ENCODE measurements around the gene DNASE1L2.
"Not testable (repeated sequence)": the region's sequence is repeated elsewhere in the genome, so short reads cannot be mapped to it uniquely, and the experiment has no call there.

DNASE1L2 gene

DNA sequence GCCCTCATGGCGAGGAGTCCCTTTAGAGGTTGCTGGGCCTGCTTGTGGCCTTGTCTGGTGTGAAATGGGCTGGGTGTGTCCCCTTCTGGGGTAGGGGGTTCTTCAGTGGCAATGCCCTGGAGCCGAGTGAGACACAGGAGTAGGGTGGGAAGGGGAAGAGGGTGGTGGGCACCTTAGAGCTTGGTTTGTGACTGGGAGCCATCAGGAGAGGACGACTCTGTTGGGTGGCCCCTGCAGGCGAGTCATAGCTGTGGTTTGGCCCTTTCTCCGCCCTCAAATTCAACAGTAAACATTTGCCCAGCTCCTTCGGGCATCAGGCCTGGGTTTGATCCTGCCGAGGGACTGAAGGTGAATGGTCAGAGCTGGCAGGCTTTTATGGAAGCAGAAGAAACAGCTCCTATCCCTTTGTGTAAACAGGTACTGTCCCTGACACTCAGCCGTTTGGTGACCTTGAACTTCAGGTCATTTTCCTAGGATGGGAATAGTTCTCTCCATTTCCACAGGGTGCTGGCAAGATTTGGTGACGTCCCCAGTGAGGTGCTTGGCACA is 9.9 kb upstream of the DNASE1L2 start:
- DNase-seq = no peak

- DNase-seq = no peak
Observed at GRCh38 chr16:2226918-2227317, 9.3 kb upstream of the DNASE1L2 start.

DNA sequence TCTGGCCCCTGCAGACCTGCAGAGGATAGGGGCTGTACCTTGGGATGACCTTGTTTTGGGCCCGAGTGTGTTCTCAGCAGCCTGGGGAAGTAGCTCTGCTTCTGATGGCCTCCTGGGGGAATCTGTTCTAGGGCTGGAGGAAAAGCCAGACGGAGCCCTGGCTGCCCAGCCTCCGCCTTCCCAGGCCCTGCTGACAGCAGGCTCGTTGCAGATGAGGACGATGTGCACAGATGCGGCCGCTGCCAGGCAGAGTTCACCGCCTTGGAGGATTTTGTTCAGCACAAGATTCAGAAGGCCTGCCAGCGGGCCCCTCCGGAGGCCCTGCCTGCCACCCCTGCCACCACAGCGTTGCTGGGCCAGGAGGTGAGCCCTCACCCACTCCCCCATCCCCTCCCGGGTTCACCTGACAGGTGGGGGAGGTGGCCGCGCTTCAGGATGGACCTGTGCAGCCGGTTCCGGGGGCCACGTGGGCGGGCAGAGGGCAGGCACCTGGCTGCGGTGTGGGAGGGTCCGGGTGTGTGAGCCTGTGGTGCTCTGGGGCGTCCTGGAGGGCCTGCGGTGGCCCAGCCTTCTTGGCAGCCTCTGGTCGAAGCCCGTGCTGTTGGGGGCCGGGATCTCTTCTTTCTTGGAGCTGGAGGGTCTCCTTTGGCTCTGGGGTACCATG is 8.0 kb upstream of the DNASE1L2 start:
- DNase-seq = no peak

GRCh38 chr16:2229091-2229490 is 7.2 kb upstream of the DNASE1L2 start:
- DNase-seq = no peak

- no peak for DNase-seq
Observed at GRCh38 chr16:2229632-2230250, 6.5 kb upstream of the DNASE1L2 start.

DNA sequence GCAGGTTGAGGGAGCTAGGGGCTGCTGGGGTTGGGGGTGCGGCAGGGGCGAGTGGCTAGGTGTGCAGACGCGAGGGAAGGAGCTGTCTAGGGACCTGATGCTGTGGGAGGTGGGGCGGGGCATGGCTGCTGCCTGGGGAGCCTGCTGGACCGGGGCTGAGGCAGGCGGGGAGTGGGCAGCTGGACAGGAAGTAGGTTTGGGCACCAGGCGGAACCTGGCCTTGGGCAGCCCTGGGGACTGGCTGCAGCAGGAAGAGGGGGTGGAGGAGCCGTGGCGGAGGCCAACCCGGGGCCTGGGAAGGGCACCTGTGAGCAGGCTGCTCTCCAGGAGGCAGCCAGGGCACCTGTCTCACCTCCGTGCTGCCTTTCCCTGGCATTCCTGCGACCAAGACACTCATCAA is 5.9 kb upstream of the DNASE1L2 start:
- DNase-seq = no peak

DNA sequence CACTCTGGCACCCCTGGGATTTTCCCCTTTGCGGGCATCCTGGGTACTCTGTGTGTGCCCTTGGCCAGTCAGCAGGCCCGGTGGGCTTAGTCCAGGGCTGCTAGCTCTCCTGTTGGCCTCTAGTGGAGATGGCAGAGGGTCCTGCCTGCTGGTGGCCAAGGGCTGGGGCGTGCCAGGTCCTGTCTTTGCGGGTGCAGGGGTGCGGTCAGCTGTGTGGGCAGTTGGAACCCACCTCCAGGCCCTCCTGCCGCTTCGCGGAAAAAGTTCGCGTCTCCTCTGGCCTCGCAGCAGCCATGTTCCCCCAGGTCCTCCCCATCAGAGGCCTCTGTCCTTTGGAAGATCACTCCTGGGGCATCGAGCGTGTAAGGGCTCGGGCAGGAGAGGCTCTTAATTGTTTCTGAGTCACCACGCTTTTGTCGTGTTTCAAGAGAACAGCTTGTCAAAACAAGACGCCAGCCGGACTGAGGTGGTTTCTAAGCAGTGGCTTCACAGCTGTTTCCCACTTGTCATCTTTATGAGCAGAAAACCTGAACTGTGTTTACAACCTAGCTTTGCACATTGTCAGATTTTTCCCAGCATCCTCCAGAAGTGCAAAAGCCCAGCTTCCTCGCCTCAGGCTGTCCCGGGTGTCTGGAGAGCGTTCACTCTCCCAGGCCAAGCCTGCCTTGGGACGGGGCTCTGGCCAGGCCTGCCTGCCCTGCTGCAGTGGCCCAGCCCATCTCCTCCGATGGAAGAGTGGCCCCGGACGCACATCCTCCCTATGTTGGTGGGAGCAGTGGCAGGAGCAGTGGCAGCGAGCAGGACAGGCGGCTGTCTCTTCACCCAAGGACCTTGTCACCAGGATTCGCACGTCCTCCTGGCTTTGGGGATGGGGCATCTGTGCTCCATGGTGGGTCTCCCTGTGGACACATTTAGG is 5.0 kb upstream of the DNASE1L2 start:
- DNase-seq = no peak

DNA sequence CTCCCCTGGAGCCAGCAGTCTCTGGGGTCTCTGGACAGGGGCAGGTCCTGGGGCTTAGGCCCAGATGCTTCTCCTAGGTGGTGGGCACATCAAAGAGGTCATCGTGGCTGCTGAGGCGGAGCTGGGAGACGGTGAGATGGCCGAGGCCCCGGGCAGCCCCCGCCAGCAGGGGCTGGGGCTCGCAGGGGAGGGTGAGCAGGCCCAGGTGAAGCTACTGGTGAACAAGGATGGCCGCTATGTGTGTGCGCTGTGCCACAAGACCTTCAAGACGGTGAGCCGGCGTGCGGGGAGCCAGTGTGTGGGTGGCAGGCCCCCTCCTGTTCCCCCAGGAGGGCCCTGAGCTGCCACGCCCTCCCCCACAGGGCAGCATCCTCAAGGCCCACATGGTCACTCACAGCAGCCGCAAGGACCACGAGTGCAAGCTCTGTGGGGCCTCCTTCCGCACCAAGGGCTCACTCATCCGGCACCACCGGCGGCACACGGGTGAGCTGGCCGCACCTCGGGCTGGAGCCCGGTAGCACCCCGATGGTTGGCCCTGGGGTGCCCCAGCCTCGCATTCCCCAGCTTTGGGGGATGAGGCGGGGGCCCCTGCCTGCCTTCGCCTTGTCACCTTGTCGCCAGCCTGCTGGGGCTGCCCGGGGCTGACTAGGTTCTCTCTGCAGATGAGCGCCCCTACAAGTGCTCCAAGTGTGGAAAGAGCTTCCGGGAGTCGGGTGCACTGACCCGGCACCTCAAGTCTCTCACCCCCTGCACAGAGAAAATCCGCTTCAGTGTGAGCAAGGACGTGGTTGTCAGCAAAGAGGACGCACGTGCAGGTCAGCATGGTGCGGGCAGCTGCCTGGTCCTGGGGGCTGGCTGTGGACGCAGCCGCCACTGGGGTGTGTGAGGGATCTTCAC is 3.9 kb upstream of the DNASE1L2 start:
- no peak for DNase-seq

DNA sequence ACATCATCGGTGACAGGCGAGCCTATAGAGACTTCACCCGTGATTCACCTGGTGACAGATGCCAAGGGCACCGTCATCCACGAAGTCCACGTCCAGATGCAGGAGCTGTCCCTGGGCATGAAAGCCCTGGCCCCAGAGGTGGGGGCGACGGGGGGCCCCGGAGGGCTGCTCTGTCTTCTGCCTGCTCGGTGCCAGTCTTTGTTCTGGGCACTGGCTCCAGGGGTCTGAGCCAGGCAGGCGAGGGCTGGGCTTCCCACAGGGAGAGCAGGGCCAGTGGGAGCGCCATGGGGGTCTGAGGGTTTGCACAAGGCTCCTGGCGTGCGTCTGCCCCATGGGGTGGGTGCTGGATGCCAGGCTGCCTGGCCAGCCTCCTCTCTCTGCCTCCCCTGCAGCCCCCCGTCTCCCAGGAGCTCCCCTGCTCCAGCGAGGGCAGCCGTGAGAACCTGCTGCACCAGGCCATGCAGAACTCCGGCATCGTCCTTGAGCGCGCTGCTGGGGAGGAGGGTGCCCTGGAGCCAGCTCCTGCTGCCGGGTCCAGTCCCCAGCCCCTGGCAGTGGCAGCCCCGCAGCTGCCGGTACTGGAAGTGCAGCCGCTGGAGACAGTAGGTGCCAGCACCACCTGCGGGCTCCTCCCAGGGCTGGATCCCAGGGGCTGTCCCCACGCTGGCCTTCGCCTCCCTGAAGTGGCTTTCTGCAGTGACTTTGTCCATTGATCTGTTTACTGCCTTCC is 3.0 kb upstream of the DNASE1L2 start:
- DNase-seq = no peak

- no peak for DNase-seq
Observed at GRCh38 chr16:2233872-2234812, 2.1 kb upstream of the DNASE1L2 start.

- DNase-seq = no peak
Observed at GRCh38 chr16:2234813-2235170, 1.5 kb upstream of the DNASE1L2 start.

GRCh38 chr16:2235234-2235651 is 1.0 kb upstream of the DNASE1L2 start:
- no peak for DNase-seq

DNA sequence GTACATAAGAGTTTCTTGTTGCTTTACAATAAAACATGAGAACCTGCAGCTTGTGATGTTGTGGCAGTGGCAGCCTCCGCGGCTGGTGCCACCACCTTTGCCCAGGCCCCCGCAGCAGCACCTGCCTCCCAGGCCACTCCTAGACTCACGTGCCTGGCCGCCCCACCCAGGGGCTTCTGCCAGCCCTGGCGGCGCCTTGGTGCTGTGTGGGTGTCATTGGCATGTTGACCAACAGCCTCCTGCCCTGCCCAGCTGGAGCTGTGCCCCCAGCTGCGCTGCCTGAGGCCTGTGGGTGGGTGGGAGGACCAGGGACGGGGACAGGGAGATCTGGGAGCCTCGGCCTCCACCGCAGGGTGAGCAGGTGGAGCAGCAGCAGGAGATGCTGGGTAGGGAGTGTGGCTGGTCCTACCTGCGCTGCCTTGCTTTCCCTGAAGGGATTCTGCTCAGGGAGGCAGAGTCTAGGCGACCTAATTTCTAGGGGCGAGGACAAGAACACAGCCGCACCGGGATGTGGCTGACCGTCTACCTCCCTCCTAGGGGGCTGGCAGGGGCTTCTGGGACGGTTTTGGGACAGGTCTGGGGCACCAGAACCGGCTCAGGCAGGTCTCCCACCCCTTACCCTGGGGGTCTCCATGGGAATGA is 428 bp upstream of the DNASE1L2 start:
- DNase-seq = no peak

GRCh38 chr16:2237102-2237482 is 848 bp downstream of the DNASE1L2 start:
- DNase-seq = no peak

GRCh38 chr16:2237493-2238149 is 1.4 kb downstream of the DNASE1L2 start:
- no peak for DNase-seq

- no peak for DNase-seq
Observed at GRCh38 chr16:2238150-2238837, 2.0 kb downstream of the DNASE1L2 start.

DNA sequence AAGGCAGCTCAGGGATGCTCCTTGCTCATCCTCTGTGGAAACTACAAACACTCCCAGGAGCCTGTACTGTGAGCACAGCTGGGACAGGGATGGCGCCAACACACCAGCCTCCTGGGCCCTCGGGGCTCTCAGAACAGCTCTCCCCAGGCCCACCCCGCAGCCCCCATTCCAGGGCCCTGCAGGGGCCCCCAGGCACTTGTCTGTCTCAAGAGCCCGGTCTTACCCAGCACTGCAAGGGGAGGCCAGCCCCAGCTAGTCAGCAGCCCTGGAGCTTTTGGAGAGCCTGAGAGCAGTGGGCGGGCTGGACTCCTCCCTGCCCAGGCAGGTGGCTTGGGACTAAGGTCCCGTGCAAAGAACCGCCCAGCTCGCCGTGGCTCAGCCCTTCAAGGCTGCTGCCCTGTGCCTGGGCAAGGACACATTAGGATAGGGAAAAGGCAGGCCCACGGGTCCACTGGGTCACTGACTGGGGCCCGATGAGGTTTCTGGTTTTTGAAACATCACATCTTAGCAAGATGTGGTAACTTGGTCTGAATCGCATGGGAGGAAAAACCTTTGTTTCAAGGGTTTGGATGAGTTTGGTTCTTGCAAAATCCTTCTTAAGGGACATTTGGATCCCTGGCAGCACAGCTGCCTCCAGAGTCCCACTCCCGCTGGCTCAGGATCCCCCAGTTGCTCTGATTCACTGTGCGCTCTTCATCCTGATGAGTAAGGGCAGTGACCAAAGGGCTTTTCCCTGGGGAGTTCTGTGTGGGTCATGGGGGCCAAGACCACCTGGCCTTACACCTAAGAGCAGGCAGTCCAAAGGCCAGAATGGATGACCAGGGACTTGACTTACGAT is 2.8 kb downstream of the DNASE1L2 start:
- no peak for DNase-seq

DNA sequence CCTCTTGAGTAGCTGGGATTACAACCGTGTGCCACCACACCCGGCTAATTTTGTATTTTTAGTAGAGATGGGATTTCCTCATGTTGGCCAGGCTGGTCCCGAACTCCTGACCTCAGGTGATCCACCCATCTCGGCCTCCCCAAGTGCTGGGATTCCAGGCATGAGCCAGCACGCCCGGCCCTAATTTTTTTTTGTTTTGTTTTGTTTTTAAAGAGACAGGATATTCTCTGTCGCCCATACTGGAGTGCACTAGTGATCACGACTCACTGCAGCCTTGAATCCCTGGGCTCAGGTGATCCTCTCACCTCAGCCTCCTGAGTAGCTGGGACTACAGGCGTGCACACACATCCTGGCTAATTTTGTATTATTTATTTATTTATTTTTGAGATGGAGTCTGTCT is 4.1 kb downstream of the DNASE1L2 start:
- DNase-seq = not testable (repeated sequence)

All from stimulated activated CD4-positive, alpha-beta T cell treated with anti-CD3 and anti-CD28 coated beads, Interleukin-4, amount 100 ng/mL, for 4 hours (primary cell).